Stomach (tissue), 4 donors: ENCODE results near the gene SSBP3.

Source experiments
- POLR2A ChIP-seq, 4 donors: fragments of 450-650 bp; IDR thresholded peaks; one replicate each; pipeline ENCODE4 v1.6.1; 2016; ENCODE audit warnings: antibody characterized with exemption in 4 of 4, control low read depth in 2 of 4, mild to moderate bottlenecking in 1 of 4, moderate library complexity in 1 of 4
- POLR2AphosphoS5 ChIP-seq, 3 donors: sonication (generic); formaldehyde crosslinking; IDR thresholded peaks; one replicate each; pipeline ENCODE4 v1.6.1; 2016; ENCODE audit warnings: antibody characterized with exemption in 3 of 3
- TF ChIP-seq, protein P1 (sequence below), 7 experiments: fragments of 450-650 bp in 4 of 7; fragments of 200-600 bp in 3 of 7; sonication (generic) in 3 of 7; IDR thresholded peaks; one replicate each; pipeline ENCODE4 v1.5.1; 2016 to 2019; ENCODE audit warnings: antibody characterized with exemption in 7 of 7, control low read depth in 2 of 7, mild to moderate bottlenecking in 1 of 7

DNA sequence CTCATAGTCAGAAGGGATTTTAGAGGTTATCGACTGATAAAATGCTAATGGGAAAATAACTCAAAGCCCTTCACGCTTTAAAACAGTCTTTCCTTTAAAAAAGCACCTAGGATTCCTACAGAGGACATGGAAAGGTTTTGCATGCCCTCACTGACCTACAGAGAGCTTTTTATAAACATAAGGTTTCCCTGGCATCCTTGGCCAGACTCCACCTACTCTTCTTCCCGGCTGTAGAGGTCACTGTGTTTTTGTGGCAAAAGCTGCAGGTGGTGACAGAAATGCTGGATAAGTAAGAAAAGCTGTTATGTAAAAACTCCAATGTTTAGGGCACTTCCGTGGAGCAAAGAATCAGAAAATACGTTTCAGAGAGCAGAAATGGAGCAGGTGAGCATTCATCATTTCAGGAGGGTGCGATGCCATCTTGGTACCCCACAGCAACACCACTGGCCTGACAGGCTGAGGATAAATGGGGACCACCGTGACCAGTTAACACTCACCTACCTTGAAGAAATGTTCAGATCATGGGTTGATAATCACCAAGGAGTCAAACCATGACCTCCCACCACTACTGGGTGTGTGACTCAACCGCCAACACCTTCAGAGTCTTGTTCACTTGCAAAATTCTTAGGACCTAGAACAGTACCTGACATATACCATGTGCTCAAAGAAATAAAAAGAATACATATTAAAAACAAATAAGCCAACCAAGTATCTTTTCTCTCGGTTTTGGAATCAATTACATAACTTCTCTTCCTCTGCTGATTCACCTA lies 46.6 kb downstream of the SSBP3 start:
- TF ChIP-seq, protein P1, sequence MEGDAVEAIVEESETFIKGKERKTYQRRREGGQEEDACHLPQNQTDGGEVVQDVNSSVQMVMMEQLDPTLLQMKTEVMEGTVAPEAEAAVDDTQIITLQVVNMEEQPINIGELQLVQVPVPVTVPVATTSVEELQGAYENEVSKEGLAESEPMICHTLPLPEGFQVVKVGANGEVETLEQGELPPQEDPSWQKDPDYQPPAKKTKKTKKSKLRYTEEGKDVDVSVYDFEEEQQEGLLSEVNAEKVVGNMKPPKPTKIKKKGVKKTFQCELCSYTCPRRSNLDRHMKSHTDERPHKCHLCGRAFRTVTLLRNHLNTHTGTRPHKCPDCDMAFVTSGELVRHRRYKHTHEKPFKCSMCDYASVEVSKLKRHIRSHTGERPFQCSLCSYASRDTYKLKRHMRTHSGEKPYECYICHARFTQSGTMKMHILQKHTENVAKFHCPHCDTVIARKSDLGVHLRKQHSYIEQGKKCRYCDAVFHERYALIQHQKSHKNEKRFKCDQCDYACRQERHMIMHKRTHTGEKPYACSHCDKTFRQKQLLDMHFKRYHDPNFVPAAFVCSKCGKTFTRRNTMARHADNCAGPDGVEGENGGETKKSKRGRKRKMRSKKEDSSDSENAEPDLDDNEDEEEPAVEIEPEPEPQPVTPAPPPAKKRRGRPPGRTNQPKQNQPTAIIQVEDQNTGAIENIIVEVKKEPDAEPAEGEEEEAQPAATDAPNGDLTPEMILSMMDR (IDR thresholded peaks at IDR 0.05): no peak
- no peak for TF ChIP-seq POLR2AphosphoS5 (IDR thresholded peaks at IDR 0.05)
- no peak for TF ChIP-seq POLR2A (IDR thresholded peaks at IDR 0.05)
